ENCODE measurements around the gene GPD1L.
"Not testable (repeated sequence)": the region's sequence is repeated elsewhere in the genome, so short reads cannot be mapped to it uniquely, and the experiment has no call there.

GPD1L gene

DNA sequence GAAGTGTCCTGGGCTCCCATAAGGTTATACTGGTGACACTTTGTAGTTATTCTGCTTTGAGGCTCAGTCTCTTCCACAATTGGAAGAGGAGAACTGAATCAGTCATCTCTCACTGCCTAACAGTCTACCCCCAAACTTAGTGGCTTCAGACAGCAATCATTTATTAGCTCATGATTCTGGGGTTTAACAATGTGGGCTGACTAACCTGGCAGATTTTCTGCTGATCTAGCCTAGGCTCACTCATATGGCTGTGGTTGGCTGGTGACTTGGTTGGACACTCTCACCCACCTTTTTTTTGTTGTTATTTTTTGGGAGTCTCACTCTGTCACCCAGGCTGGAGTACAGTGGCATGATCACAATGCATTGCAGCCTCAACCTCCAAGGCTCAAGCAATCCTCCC lies 7.1 kb downstream of the GPD1L start:
- TF ChIP-seq CTCF (IDR thresholded peaks at IDR 0.05; ENCODE audit: control insufficient read depth, insufficient read depth, low read depth, low read length, missing control alignments) = no peak
- no peak for DNase-seq (ENCODE audit: low read depth)
- H3K4me3 ChIP-seq (ENCODE audit: control insufficient read depth, low read depth, low read length) = no peak overlapping the region

GRCh38 chr3:32113981-32114545 lies 7.6 kb downstream of the GPD1L start:
- no peak for DNase-seq (ENCODE audit: low read depth)
- no peak overlapping the region for H3K4me3 ChIP-seq (ENCODE audit: control insufficient read depth, low read depth, low read length)
- no peak for TF ChIP-seq CTCF (IDR thresholded peaks at IDR 0.05; ENCODE audit: control insufficient read depth, insufficient read depth, low read depth, low read length, missing control alignments)

DNA sequence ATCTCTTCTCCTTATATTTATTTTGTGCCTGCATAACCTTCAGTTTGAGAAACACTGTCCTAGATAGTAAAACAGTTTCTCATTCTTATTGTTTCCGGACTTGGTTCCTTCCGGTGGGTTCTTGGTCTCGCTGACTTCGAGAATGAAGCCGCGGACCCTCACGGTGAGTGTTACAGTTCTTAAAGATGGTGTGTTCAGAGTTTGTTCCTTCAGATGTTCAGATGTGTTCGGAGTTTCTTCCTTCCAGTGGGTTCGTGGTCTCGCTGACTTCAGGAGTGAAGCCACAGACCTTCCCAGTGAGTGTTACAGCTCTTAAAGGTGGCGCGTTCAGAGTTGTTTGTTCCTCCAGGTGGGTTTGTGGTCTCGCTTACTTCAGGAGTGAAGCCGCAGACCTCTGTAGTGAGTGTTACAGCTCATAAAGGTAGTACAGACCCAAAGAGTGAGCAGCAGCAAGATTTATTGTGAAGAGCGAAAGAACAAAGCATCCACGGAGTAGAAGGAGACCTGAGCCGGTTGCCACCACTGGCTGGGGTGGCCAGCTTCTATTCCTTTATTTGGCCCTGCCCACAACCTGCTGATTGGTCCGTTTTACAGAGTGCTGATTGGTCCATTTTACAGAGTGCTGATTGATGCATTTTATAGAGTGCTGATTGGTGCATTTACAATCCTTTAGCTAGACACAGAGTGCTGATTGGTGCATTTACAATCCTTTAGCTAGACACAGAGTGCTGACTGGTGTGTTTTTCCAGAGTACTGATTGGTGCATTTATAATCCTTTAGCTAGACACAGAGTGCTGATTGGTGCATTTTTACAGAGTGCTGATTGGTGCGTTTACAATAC lies 8.3 kb downstream of the GPD1L start:
- H3K4me3 ChIP-seq (ENCODE audit: control insufficient read depth, low read depth, low read length); DNase-seq (ENCODE audit: low read depth): not testable (repeated sequence)

GRCh38 chr3:32117320-32117719 lies 10.9 kb downstream of the GPD1L start:
- TF ChIP-seq CTCF (IDR thresholded peaks at IDR 0.05; ENCODE audit: control insufficient read depth, insufficient read depth, low read depth, low read length, missing control alignments) = no peak
- DNase-seq (ENCODE audit: low read depth) = no peak
- no peak overlapping the region for H3K4me3 ChIP-seq (ENCODE audit: control insufficient read depth, low read depth, low read length)

DNA sequence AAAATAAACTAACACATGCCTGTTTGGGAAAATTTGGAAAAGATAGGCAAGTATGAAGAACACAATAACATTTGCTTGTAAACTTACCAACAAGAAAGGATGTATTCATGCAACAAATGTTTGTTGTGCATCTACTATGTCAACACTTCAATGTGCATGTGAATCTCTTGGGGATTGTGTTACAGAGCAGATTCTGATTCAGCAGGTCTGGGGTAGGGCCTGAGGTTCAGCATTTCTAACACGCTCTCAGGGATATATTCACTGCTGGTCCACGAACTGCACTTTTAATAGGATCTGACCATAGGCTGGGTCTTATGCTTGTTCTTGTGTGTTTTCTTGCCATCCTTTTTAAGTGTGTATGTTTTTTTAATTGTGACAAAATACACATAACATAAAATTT lies 11.8 kb downstream of the GPD1L start:
- H3K4me3 ChIP-seq (ENCODE audit: control insufficient read depth, low read depth, low read length) = no peak overlapping the region
- TF ChIP-seq CTCF (IDR thresholded peaks at IDR 0.05; ENCODE audit: control insufficient read depth, insufficient read depth, low read depth, low read length, missing control alignments) = no peak
- no peak for DNase-seq (ENCODE audit: low read depth)

DNA sequence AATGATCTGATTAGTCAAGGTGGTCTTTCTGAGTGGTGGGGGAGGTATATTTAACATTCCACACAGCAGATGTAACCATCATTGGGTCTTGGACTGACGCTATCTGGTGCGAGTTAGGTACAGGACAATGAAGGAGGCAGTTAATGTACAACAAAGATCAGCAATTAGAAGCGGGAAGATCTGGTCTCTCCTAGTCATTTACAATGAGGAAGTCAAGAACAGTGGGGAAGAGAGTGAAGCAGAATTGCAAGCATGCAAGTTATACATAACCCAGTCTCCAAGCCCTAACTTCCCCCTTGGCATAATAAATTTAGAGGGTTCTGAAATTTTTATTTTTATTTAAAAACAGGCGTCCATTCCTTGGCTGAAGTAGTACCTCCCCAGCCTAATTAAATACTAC lies 14.1 kb downstream of the GPD1L start:
- no peak for TF ChIP-seq CTCF (IDR thresholded peaks at IDR 0.05; ENCODE audit: control insufficient read depth, insufficient read depth, low read depth, low read length, missing control alignments)
- no peak for DNase-seq (ENCODE audit: low read depth)
- H3K4me3 ChIP-seq (ENCODE audit: control insufficient read depth, low read depth, low read length) = no peak overlapping the region

DNA sequence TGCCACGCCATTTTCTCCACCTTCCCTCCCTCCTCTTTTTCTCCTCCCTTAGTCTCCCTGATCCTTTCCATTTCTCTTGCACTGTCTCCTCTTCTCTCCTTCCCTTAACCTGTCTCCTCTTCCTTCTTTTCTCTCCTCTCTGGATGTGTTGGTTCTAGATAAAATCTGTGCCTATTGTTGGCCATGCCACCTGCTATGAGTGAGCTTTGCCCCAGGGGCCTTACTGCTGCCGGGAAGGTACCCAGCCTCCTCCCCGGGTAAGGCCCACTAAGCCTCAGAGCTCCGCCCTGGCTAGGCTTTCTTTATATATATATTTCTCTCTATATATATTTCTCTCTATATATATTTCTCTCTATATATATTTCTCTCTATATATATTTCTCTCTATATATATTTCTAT lies 14.7 kb downstream of the GPD1L start:
- TF ChIP-seq CTCF (IDR thresholded peaks at IDR 0.05; ENCODE audit: control insufficient read depth, insufficient read depth, low read depth, low read length, missing control alignments) = no peak
- no peak for DNase-seq (ENCODE audit: low read depth)
- H3K4me3 ChIP-seq (ENCODE audit: control insufficient read depth, low read depth, low read length) = no peak overlapping the region

All from AG09309 (cell line).